GM12878 (cell line): ENCODE measurements around the gene STAT4.

Source experiments
- CREB1 ChIP-seq: IDR thresholded peaks from 2 replicates; pipeline ENCODE4 v1.6.1; 2012; ENCODE audit warnings: low read depth, mild to moderate bottlenecking, inconsistent platforms
- CTCF ChIP-seq, 3 experiments: IDR thresholded peaks in 2 of 3; conservative IDR thresholded peaks in 1 of 3; 2 replicates each; pipeline ENCODE4 v1.5.1; 2011; ENCODE audit warnings: low read depth in 3 of 3, low read length in 3 of 3, mild to moderate bottlenecking in 3 of 3, control low read depth in 2 of 3, moderate library complexity in 2 of 3, inconsistent platforms in 1 of 3, mixed read lengths in 1 of 3; ENCODE audit not compliant: control insufficient read depth in 2 of 3, insufficient read depth in 1 of 3; ENCODE audit errors: extremely low read depth in 1 of 3

GRCh38 chr2:191180713-191181112 is 29.9 kb upstream of the STAT4 start:
- TF ChIP-seq CTCF (IDR thresholded peaks at IDR 0.05 in 2 of 3, conservative IDR thresholded peaks at IDR 0.05 in 1 of 3; ENCODE audit: control insufficient read depth in 2 of 3, extremely low read depth in 1 of 3, insufficient read depth in 1 of 3, low read depth in 3 of 3, low read length in 3 of 3), result no peak
- TF ChIP-seq CREB1, result no peak
